GM12878 (cell line): Measurements from ENCODE around the gene CDO1. TPM values are rescaled to one million over a fixed set of nuclear protein-coding genes. Genes with fewer than 3 reads are reported as not detected.

Experiments used
- ATAC-seq: fragments of 200-7000 bp; cut with Tn5 transposase; 3 replicates; pipeline ENCODE4 v1.9.1; 2020; ENCODE audit warnings: mild to moderate bottlenecking, moderate library complexity
- BruUV-seq: library from RNA; stranded (reverse); fragments of 400-500 nt; replicated peaks from 2 replicates; lab custom pipeline; 2021; lab: Mats Ljungman, UMichigan
- CTCF ChIA-PET: fragments of 300-600 bp; sonication (Branson Sonifier 250); formaldehyde crosslinking; extraction: SDS; loops from one replicate; lab custom pipeline; 2021; ENCODE audit warnings: inconsistent platforms; lab: Yijun Ruan, JAX
- POLR2A ChIA-PET: fragments of 350-600 bp; formaldehyde crosslinking; extraction: SDS; loops from one replicate; lab custom pipeline; 2021; ENCODE audit warnings: inconsistent platforms; lab: Charles Lee
- RAD21 ChIA-PET: fragments of 300-600 bp; sonication (Branson Sonifier 250); formaldehyde crosslinking; loops from one replicate; lab custom pipeline; 2023; ENCODE audit warnings: antibody characterized with exemption; ENCODE audit not compliant: unreplicated experiment; lab: Charles Lee
- SMC1A ChIA-PET: fragments of 300-600 bp; sonication (Branson Sonifier 250); formaldehyde crosslinking; loops from one replicate; lab custom pipeline; 2023; ENCODE audit not compliant: unreplicated experiment, uncharacterized antibody; lab: Charles Lee
- DNase-seq: peaks from one replicate; pipeline ENCODE4 v3.0.0-alpha.2; 2011; ENCODE audit warnings: low read depth, low spot score
- FAIRE-seq: peaks from 3 replicates; lab custom pipeline; 2011; peaks lifted over from hg19 to GRCh38; lab: Jason Lieb, UNC
- H2AFZ ChIP-seq: 2 replicates; pipeline ENCODE4 v1.6.0; 2011; ENCODE audit warnings: low read depth, low read length, control low read depth; ENCODE audit not compliant: control insufficient read depth
- H3K27ac ChIP-seq: 2 replicates; pipeline ENCODE4 v1.5.1; 2011; ENCODE audit warnings: control low read depth; ENCODE audit not compliant: control insufficient read depth, insufficient read depth
- H3K27me3 ChIP-seq, 2 experiments: replicated peaks in 1 of 2; 2 replicates each; pipeline versions ENCODE4 v1.6.0 to v1.6.1; 2011; ENCODE audit warnings: low read length in 1 of 2; ENCODE audit not compliant: control insufficient read depth in 2 of 2, insufficient read depth in 2 of 2
- H3K36me3 ChIP-seq, 2 experiments: 2 replicates each; pipeline ENCODE4 v1.5.1; 2011; ENCODE audit warnings: low read length in 1 of 2; ENCODE audit not compliant: control insufficient read depth in 2 of 2, insufficient read depth in 2 of 2
- H3K4me1 ChIP-seq: 2 replicates; pipeline ENCODE4 v1.6.1; 2011; ENCODE audit warnings: mild to moderate bottlenecking, low read length, moderate library complexity, mixed read lengths; ENCODE audit not compliant: control insufficient read depth, insufficient read depth
- H3K4me2 ChIP-seq: 2 replicates; pipeline ENCODE4 v1.6.0; 2011; ENCODE audit warnings: control low read depth; ENCODE audit not compliant: control insufficient read depth, insufficient read depth
- H3K4me3 ChIP-seq: fragments of 200-600 bp; sonication (generic); 2 replicates; pipeline ENCODE4 v1.5.1; 2016
- H3K79me2 ChIP-seq: 2 replicates; pipeline ENCODE4 v1.6.0; 2011; ENCODE audit warnings: low read length; ENCODE audit not compliant: control insufficient read depth, insufficient read depth
- H3K9ac ChIP-seq: 2 replicates; pipeline ENCODE4 v1.8.0; 2011; ENCODE audit warnings: low read length, control low read depth, mixed read lengths; ENCODE audit not compliant: control insufficient read depth, insufficient read depth
- H3K9me3 ChIP-seq: replicated peaks from 3 replicates; pipeline ENCODE4 v1.5.1; 2011; ENCODE audit warnings: mild to moderate bottlenecking, low read length; ENCODE audit not compliant: control insufficient read depth, insufficient read depth
- H4K20me1 ChIP-seq: 2 replicates; pipeline ENCODE4 v1.6.0; 2011; ENCODE audit not compliant: control insufficient read depth, insufficient read depth
- CBX5 ChIP-seq: sonication (generic); IDR thresholded peaks from 2 replicates; pipeline ENCODE4 v1.6.1; 2016; ENCODE audit warnings: low read depth, moderate library complexity, mild to moderate bottlenecking, inconsistent platforms
- CHD2 ChIP-seq: IDR thresholded peaks from 2 replicates; pipeline ENCODE4 v1.6.1; 2011; ENCODE audit warnings: low read depth, low read length, improper control_type of control experiment, borderline replicate concordance
- CREB1 ChIP-seq: IDR thresholded peaks from 2 replicates; pipeline ENCODE4 v1.6.1; 2012; ENCODE audit warnings: low read depth, mild to moderate bottlenecking, inconsistent platforms
- IKZF1 ChIP-seq: fragments of 450-650 bp; conservative IDR thresholded peaks from 2 replicates; pipeline ENCODE4 v1.6.1; 2017; ENCODE audit warnings: antibody characterized with exemption, mild to moderate bottlenecking
- MEF2B ChIP-seq: fragments of 450-650 bp; IDR thresholded peaks from 2 replicates; pipeline ENCODE4 v1.6.1; 2018; ENCODE audit warnings: mild to moderate bottlenecking, moderate library complexity; ENCODE audit not compliant: partially characterized antibody, poor library complexity, severe bottlenecking
- RCOR1 ChIP-seq: conservative IDR thresholded peaks from 2 replicates; pipeline ENCODE4 v1.6.1; 2012; ENCODE audit warnings: low read depth, low read length, improper control_type of control experiment
- SMARCA5 ChIP-seq: fragments of 450-650 bp; IDR thresholded peaks from 2 replicates; pipeline ENCODE4 v1.6.1; 2017; ENCODE audit warnings: mild to moderate bottlenecking
- SMC3 ChIP-seq: IDR thresholded peaks from 2 replicates; pipeline ENCODE4 v1.6.1; 2011; ENCODE audit warnings: low read length, improper control_type of control experiment, borderline replicate concordance
- STAT3 ChIP-seq: IDR thresholded peaks from 2 replicates; pipeline ENCODE4 v1.6.1; 2011; ENCODE audit warnings: low read depth, low read length, improper control_type of control experiment
- SUPT20H ChIP-seq: IDR thresholded peaks from 2 replicates; pipeline ENCODE4 v1.6.1; 2011; ENCODE audit warnings: low read depth, mild to moderate bottlenecking, low read length, moderate library complexity, borderline replicate concordance; ENCODE audit not compliant: control insufficient read depth
- TCF7 ChIP-seq: IDR thresholded peaks from 2 replicates; pipeline ENCODE4 v1.6.1; 2014; ENCODE audit warnings: antibody characterized with exemption, borderline replicate concordance
- WGBS: methylation state at CpG from one replicate; pipeline ENCODE4 v1.1.6; 2016; ENCODE audit warnings: low lambda C conversion rate; ENCODE audit not compliant: insufficient replicate concordance, insufficient coverage; ENCODE audit errors: missing lambda C conversion rate; 5-methylcytosine and 5-hydroxymethylcytosine counted together
- in situ Hi-C: fragments of 300-500 bp; cut with MboI; formaldehyde crosslinking; loops from 9 replicates; pipeline ENCODE4 v1.14.3; 2018; ENCODE audit warnings: mixed read lengths
- intact Hi-C: fragments of 100-400 bp; cut with micrococcal nuclease; formaldehyde crosslinking; loops from one replicate; pipeline ENCODE4 v1.14.2; 2022; ENCODE audit not compliant: unreplicated experiment
- polyA plus RNA-seq, 11 experiments: library from polyadenylated mRNA; depleted of rRNA in 4 of 11; unstranded in 6 of 11; stranded (reverse) in 5 of 11; fragments of >200 nt; fragmentation: Nextera tagmentation in 4 of 11; fragmentation: Illumina TruSeq in 1 of 11; extraction: Ambion mirVana in 4 of 11; extraction: Trizol in 1 of 11; gene quantifications; 1 replicate in 1 of 11; 2 replicates in 10 of 11; pipeline versions ENCODE4 v1.2.1 to v1.2.3, GENCODE V29; 2011 to 2016; ENCODE audit warnings: inconsistent platforms in 2 of 11, missing spikeins in 2 of 11, low read depth in 1 of 11
- total RNA-seq, 4 experiments: library from RNA; depleted of rRNA in 3 of 4; stranded (reverse); fragments of >200 nt in 3 of 4; fragmentation: Illumina TruSeq in 1 of 4; extraction: Trizol in 1 of 4; gene quantifications; 2 replicates each; pipeline versions ENCODE4 v1.2.1 to v1.2.3, GENCODE V29; 2013 to 2021
- TF ChIP-seq, protein P1 (sequence below), 3 experiments: IDR thresholded peaks in 2 of 3; conservative IDR thresholded peaks in 1 of 3; 2 replicates each; pipeline ENCODE4 v1.5.1; 2011; ENCODE audit warnings: low read depth in 3 of 3, low read length in 3 of 3, mild to moderate bottlenecking in 3 of 3, control low read depth in 2 of 3, moderate library complexity in 2 of 3, inconsistent platforms in 1 of 3, mixed read lengths in 1 of 3; ENCODE audit not compliant: control insufficient read depth in 2 of 3, insufficient read depth in 1 of 3; ENCODE audit errors: extremely low read depth in 1 of 3
- TF ChIP-seq, protein P2 (sequence below): IDR thresholded peaks from 2 replicates; pipeline ENCODE4 v1.6.1; 2012; ENCODE audit warnings: improper control_type of control experiment, low read depth, low read length; ENCODE audit not compliant: insufficient replicate concordance
- TF ChIP-seq, protein P3 (sequence below): fragments of 450-650 bp; IDR thresholded peaks from 2 replicates; pipeline ENCODE4 v1.6.1; 2016; ENCODE audit warnings: mild to moderate bottlenecking

The CDO1 gene
- total and polyA plus RNA-seq, 10 of the 15 experiments (the other 5 are each of a cell fraction or from before 2014, with no cell fraction given): 0.05 TPM; not detected in 9

DNA sequence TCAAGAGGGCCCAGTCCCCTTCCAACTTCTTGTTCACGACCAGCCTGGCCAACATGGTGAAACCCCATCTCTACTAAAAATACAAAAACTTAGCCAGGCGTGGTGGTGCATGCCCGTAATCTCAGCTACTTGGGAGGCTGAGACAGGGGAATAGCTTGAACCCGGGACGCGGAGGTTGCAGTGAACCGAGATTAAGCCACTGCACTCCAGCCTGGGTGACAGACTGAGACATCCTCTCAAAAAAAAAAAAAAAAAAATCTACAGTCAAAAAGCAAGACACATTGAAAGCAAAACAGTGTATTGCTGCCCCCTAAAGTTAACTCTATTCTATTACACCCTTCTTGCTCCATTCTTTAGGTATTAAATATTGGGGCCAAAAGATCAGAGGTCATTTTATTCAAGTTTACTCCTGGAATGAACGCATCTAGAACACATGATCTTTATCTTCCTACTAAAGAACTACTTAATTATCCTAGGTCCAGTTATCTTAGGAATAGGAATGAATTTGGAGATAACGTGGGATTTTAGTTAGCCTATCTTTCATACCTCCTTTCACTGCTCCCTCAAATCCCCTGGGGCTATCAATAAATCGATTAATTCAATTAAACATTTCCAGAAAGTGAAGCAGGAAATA lies 22.5 kb upstream of the CDO1 start:
- Histone ChIP-seq H3K4me1 (peaks cover 6% of the 10 kb centered on the region; the same call in 1 of the 2 replicates), H3K27me3 (no peaks in the 10 kb centered on the region), H3K9me3 (no peaks in the 10 kb centered on the region; the same call in 2 of the 3 replicates), H3K36me3 (peaks cover 0 to 16% of the 10 kb centered on the region in 2 experiments; a peak in 2 of 4 replicates), H3K27ac (no peak overlapping the region), H3K4me3 (peak overlapping the region; percentile 83; the same call in 1 of the 2 replicates), H2AFZ (no peak overlapping the region), H3K9ac (no peak overlapping the region), H3K4me2 (peak overlapping the region; percentile 56), H4K20me1 (no peaks in the 10 kb centered on the region), H3K79me2 (peaks cover 61% of the 10 kb centered on the region)
- ATAC-seq (peak; percentile 25), DNase-seq (no peak), FAIRE-seq (no peak)
- ChIA-PET POLR2A (interaction anchor here (0.6 kb wide), 1 partner anchor 1408 kb away, joined by 4 read pairs; no protein-coding TSS in a partner anchor), RAD21 (interaction anchor here (0.7 to 1.5 kb wide), 11 partner anchors 32 to 509 kb away, joined by 3 to 14 read pairs (median 3); no protein-coding TSS in a partner anchor), SMC1A (interaction anchor here (0.7 to 3.1 kb wide), 12 partner anchors 9 to 296 kb away, joined by 3 to 22 read pairs (median 4); partner anchors contain the start of gene ARL14EPL), CTCF (interaction anchor here (0.6 to 2.3 kb wide), 17 partner anchors 8 to 575 kb away, joined by 3 to 16 read pairs (median 3); no protein-coding TSS in a partner anchor)
- WGBS: 17% methylated on average over 10 of the region's 10 CpGs
- in situ Hi-C loops (loop anchor here (5.0 to 25.0 kb wide), 2 partner anchors 223 to 527 kb away; no protein-coding TSS in a partner anchor), intact Hi-C loops (loop anchor here (1.0 kb wide), 1 partner anchor 205 kb away; no protein-coding TSS in a partner anchor)
- BruUV-seq: no TSS peak
- TF ChIP-seq CHD2 (no peak), SMARCA5 (no peak), MEF2B (peak; percentile 82), TCF7 (no peak), SMC3 (peak; percentile 38; the same call in 1 of the 2 replicates), SUPT20H (no peak), CREB1 (0 out of 2 replicates have a peak, but pooled peaks have one; percentile 19), RCOR1 (no peak), CBX5 (no peak), IKZF1 (no peak), STAT3 (no peak)
- TF ChIP-seq, protein P1, sequence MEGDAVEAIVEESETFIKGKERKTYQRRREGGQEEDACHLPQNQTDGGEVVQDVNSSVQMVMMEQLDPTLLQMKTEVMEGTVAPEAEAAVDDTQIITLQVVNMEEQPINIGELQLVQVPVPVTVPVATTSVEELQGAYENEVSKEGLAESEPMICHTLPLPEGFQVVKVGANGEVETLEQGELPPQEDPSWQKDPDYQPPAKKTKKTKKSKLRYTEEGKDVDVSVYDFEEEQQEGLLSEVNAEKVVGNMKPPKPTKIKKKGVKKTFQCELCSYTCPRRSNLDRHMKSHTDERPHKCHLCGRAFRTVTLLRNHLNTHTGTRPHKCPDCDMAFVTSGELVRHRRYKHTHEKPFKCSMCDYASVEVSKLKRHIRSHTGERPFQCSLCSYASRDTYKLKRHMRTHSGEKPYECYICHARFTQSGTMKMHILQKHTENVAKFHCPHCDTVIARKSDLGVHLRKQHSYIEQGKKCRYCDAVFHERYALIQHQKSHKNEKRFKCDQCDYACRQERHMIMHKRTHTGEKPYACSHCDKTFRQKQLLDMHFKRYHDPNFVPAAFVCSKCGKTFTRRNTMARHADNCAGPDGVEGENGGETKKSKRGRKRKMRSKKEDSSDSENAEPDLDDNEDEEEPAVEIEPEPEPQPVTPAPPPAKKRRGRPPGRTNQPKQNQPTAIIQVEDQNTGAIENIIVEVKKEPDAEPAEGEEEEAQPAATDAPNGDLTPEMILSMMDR (IDR thresholded peaks at IDR 0.05 in 2 of 3, conservative IDR thresholded peaks at IDR 0.05 in 1 of 3; ENCODE audit: control insufficient read depth in 2 of 3, extremely low read depth in 1 of 3, insufficient read depth in 1 of 3, low read depth in 3 of 3, low read length in 3 of 3): peak; percentile 37 to 63 (median 57); a peak in 4 of 6 replicates
- TF ChIP-seq, protein P2, sequence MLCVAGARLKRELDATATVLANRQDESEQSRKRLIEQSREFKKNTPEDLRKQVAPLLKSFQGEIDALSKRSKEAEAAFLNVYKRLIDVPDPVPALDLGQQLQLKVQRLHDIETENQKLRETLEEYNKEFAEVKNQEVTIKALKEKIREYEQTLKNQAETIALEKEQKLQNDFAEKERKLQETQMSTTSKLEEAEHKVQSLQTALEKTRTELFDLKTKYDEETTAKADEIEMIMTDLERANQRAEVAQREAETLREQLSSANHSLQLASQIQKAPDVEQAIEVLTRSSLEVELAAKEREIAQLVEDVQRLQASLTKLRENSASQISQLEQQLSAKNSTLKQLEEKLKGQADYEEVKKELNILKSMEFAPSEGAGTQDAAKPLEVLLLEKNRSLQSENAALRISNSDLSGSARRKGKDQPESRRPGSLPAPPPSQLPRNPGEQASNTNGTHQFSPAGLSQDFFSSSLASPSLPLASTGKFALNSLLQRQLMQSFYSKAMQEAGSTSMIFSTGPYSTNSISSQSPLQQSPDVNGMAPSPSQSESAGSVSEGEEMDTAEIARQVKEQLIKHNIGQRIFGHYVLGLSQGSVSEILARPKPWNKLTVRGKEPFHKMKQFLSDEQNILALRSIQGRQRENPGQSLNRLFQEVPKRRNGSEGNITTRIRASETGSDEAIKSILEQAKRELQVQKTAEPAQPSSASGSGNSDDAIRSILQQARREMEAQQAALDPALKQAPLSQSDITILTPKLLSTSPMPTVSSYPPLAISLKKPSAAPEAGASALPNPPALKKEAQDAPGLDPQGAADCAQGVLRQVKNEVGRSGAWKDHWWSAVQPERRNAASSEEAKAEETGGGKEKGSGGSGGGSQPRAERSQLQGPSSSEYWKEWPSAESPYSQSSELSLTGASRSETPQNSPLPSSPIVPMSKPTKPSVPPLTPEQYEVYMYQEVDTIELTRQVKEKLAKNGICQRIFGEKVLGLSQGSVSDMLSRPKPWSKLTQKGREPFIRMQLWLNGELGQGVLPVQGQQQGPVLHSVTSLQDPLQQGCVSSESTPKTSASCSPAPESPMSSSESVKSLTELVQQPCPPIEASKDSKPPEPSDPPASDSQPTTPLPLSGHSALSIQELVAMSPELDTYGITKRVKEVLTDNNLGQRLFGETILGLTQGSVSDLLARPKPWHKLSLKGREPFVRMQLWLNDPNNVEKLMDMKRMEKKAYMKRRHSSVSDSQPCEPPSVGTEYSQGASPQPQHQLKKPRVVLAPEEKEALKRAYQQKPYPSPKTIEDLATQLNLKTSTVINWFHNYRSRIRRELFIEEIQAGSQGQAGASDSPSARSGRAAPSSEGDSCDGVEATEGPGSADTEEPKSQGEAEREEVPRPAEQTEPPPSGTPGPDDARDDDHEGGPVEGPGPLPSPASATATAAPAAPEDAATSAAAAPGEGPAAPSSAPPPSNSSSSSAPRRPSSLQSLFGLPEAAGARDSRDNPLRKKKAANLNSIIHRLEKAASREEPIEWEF: peak; percentile 54
- TF ChIP-seq, protein P3, sequence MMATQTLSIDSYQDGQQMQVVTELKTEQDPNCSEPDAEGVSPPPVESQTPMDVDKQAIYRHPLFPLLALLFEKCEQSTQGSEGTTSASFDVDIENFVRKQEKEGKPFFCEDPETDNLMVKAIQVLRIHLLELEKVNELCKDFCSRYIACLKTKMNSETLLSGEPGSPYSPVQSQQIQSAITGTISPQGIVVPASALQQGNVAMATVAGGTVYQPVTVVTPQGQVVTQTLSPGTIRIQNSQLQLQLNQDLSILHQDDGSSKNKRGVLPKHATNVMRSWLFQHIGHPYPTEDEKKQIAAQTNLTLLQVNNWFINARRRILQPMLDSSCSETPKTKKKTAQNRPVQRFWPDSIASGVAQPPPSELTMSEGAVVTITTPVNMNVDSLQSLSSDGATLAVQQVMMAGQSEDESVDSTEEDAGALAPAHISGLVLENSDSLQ: 0 out of 2 replicates have a peak, but pooled peaks have one; percentile 20
